ENCODE data around the gene CYP24A1.
A peak's percentile ranks its signal among the peaks of the same experiment; 100 is the strongest.
"Not testable (repeated sequence)": the region's sequence is repeated elsewhere in the genome, so short reads cannot be mapped to it uniquely, and the experiment has no call there.

CYP24A1 gene

DNA sequence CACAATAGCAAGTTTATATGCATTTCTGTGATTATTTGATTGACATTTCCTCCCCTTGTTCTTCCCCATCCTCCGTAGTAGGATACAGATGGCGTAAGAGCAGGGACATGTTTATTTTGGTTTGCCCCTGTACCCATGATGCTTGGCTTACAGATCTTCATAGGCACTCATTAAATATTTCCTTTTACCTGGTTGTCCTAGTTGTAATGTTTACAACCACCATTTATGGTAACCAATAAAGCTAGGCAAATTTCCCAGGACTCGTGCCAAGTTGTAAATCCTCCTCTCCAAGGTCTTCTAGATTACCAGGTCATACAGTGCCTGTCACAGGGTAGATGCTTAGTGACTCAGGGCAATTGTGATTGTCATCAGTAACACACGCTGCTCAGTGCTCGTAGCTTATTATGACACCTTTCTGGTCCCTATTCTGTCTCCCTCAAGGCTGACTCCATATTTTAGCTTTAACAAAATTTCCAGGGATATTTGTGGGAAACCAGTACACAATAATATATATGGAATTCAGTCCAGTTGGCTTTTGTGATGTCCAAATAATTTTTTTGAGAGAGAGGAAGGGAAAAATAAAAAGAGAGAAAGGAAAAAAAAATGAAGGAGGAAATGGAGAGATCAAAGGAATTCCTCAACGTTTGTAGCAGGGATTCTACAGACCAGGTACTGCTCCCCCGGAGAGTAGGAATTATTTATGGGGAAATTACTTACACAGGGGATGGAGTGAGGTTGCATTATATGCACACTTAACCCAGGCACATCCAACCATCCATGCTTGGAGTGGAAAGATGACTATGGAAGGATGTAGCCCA lies 24.6 kb downstream of the CYP24A1 start:
- no peak for DNase-seq
- intact Hi-C loops (cut with DNase I): no loop called here

DNA sequence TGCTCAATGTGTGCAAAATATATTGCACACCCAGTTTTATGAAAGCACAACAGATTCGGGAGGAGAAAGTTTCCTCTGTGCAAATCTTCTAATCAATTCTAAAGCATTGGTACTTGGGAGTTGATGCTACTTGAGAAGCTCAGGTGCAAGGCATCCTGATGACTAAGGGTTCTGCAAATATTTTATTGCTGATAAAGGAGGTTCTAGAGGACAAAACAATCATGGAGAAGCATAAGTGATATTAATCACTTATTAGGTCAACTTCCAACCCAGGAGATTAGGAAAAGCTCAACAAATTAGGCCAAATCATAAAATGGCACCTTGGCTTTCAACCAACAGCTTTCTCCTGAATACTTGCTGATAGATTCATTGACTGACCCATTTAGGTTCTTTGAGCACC lies 27.1 kb downstream of the CYP24A1 start:
- intact Hi-C loops (cut with DNase I): no loop called here
- no peak for DNase-seq

DNA sequence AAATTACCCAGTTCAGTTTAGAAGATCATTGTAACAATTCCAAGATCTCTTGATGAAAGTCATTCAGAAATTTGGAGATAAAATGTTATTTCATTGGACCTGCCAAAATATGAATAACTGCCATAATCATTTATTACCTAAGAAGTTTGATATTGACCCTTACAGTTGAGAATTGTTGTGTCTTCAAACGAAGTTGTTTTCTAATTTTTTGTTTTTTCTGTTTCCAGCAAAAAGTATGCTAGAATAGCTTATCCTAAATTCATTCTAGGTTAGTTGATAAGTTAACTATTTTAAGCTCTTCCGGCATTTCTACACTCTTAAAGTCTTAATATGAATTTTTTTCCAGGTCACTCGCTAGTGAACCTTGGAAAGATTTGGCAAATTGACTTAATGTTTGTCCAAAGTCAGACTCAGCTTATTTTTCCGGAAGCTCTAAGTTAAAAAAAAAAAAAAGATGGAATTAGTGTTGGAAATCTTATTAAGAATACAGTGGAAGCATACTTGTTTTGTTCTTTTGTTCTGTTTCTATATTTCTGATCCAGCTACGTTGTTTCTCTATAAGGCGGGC lies 28.9 kb downstream of the CYP24A1 start:
- intact Hi-C loops (cut with DNase I): no loop called here
- DNase-seq: no peak

DNA sequence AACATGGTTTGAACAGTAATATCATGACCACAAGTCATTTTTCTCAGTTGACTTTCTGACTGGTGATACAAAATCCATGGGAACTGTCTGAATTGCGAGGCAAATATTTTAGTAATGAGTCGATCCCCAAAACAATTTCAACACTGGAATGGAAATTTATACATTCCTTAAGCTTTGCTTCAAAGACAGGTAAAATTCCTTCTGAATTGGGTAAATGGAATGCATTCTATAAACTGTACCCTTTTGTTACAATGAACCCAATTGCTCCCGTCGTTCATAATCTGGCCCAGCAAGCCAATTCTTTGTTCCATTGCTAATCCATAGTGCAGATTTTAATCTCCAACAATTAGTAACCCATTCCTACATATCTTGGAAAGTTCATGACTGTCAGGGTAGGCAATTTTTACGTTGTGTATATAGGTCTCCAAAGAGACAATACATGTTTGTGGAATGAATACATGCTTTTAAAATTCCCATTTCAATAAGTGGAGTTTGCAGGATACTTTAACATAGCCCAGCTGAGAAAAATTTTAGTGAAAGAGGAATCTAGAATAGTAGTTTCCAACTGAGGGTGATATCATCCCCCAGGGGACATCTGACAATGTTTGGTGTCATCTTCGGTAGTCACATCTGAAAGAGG lies 32.7 kb downstream of the CYP24A1 start:
- intact Hi-C loops (cut with DNase I): no loop called here
- DNase-seq: no peak

DNA sequence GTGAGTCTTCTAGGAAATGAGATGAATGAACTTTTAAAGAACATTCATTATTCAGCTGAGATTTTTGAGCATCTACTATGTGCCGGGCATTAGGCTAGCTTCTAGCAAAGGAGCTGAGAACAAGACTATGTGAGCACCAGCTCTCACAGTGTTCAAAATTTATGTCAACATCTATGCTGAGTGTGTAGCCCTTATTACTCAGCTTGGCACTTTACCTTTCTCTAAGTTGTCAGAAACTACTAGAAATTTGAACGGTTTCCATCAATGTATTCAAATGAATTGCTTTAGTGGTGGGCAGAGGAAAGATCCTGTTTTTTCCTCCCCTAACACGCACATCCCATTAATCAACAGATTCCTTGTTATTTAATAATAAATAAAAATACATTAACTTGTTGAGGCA lies 33.3 kb downstream of the CYP24A1 start:
- DNase-seq: no peak
- intact Hi-C loops (cut with DNase I): no loop called here

DNA sequence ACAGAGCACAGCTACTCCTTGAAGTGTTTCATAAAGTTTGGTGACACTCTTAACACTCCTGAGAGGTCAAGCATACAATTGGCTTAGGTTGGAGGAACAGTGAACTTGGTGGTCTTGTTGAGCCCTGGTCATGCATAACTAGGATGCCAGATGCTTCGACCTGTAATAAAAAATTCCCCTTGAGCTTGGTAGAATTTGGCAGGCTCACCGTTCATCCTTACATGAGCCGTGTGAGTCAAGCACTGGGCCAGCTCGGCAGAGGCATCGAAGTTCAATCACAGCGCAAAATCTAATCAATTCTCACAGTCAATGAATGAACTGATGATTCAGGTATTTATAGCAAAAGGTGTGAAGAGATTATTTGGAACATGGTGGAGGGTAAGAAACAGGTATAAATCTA lies 33.7 kb downstream of the CYP24A1 start:
- intact Hi-C loops (cut with DNase I): no loop called here
- DNase-seq: no peak

DNA sequence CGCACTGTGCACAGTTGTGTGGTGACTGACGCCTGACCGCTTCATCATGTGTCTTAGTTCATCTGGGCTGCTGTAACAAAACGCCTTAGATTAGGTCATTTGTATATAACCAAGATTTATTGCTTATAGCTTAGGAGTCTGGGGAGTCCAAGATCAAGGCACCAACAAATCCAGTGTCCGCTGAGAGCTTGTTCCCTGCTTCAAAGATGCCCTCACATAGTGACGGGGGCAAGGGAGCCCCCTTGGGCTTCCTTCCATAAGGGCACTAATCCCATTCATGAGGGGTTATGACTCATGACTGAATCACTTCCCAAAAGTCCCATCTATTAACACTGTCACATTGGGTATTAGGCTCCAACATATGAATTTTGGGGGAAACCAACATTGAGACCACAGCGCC lies 34.6 kb downstream of the CYP24A1 start:
- DNase-seq: no peak
- intact Hi-C loops (cut with DNase I): no loop called here

DNA sequence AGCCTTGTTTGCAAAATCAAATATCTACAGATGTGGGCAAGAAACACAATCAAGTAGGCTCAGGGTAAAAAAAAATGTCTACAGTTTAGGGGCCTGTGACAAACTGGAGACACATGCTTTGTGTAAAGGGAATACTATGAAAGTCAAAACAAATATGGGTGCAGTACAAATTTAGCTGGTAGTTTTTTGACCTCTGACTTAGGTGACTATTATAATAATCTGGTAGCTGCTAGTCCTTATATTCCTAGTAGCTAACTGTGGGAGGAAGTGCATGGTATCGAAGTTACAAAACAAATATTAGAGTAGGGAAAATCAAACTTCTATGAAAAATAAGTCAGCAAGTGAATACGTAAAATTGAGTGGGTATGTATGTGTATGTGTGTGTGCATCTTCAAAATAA lies 35.4 kb downstream of the CYP24A1 start:
- intact Hi-C loops (cut with DNase I): no loop called here
- no peak for DNase-seq

DNA sequence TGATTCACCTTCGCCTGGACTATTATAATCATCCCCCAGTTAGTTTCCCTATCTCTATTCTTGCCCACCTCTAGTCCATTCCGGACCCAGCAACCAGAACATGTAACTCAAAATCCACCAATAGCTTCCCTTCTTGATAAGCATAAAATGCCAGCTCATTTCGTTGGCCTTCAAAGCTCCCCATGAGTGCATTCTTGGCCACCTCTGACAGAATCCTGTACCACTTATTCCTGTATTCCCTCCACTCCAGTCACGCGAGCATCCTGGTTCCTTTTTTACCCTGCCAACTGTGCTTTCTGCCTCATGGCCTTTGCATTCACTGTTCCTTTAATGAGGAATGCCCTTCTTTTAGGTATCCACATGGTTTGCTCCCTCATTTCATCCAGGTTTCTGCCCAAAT lies 36.7 kb downstream of the CYP24A1 start:
- no peak for DNase-seq
- intact Hi-C loops (cut with DNase I): no loop called here

DNA sequence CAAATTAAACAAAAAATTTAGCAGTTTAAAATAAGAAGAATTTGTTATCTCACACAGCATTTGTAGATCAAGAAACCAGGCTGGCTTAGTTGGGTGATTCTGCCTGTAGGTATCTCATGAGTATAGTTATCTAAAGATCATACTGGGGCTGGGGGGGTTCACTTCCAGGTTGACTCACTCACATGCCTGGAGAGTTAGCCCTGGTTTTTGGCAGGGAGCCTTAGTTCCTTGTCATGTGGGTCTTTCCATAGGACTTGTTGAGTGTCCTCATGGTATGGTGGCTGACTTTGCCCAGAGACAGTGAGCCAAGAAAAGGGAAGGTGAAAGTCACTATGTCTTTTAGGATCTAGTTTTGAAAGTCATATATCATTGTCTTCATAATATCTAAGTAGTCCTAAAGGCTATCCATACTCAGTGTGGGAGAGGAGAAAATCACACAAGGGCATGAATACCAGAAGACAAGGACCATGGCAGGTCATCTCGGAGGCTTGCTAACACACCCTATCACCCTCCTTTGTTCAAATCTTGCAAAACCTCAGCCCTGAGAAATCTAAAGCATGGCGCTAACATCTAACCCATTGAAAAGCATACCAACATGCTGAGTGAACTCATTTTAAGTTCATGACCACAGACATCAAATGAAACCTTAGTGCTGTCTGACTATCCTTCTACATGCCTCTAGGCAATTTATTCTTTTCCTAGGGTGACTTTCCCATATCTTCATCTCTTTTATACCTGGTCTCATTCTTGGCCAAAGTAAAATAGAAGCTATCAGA lies 39.2 kb downstream of the CYP24A1 start:
- intact Hi-C loops (cut with DNase I): no loop called here
- no peak for DNase-seq

DNA sequence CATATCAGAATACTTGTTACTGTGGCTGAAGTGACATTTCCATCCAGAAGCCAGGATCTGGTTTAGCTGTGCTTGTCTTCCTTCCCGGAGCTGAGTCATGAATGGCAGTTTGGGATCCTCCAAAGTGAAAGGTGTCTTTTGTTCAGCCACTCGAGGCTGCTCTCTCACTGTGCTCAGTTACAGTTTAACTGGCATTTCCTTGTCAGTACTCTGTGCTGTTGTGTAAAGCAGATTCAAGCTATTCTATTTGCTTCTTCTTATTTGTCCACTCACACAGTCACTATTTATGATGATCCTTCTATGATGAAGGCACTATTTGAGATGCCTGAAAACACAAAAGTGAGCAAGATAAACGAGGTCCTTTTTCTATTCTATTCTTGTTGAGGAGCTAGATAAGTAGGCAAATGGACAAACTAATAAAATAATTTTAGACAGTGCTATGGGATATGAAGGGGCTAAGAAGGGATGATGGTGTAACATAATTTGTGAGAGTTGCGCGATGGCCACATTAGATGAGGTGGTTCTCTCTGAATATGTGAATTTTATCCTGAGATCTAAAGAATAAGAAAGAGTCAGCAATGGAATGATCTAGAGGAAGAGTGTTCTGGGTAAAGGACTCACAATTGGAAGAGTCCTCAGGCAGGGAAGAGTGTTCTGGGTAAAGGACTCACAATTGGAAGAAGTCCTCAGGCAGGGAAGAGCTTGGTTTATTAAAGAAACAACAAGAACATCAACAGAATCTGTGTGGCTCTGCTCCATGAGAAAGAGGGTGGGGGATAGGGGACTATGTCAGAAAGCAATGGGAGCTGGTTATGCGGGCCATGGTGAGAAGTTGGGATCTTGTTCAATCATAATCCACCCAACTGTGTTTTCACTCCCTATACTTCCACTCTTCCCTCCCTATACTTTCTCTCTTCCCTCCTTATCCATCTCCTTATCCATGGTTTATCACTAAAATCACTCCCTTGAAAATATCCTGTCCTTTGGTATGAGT lies 40.1 kb downstream of the CYP24A1 start:
- intact Hi-C loops (cut with DNase I): no loop called here

DNA sequence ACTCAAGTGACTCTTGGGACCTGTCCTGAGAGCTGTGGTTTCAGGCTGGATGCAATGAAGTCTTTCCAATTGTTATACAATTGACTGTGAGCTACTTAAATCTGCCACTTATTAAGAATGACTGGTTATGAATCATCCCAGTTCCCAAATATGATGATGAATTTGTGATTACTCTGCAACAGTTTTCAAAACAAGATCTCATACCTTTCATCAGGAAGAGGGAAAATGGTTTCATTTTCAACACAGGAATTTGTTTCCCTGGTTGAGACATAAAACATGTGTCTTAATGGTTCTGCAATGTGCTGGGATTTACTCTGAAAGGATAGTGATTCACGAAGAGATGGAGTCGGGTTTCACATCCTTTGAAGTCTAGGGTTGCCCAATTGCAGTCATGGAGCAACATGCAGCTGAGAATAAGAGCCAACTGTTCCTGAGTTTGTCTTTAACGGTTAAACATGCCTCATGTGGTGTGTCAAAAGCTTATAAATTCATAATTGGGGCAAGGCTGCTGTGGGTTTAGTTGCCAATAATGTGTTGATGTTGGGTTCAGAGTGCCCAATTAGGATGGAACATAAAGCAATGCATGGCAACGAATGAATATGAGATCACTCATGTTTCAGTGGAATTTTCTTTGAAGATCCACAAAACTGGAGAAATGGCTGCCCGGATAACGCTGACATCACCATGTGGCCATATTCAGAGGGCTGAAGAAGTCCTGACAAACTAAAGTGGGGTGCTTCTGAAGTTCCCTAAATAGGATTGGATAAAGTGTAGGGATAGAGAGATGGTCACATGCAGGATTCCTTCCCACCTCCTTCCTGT lies 41.0 kb downstream of the CYP24A1 start:
- intact Hi-C loops (cut with DNase I): no loop called here
- DNase-seq: no peak

More for the DNA sequence above, 40.1 kb downstream of the CYP24A1 start:
- peak in 13 of 42 donors; percentile 2 to 57 (median 18) for DNase-seq

DNA sequence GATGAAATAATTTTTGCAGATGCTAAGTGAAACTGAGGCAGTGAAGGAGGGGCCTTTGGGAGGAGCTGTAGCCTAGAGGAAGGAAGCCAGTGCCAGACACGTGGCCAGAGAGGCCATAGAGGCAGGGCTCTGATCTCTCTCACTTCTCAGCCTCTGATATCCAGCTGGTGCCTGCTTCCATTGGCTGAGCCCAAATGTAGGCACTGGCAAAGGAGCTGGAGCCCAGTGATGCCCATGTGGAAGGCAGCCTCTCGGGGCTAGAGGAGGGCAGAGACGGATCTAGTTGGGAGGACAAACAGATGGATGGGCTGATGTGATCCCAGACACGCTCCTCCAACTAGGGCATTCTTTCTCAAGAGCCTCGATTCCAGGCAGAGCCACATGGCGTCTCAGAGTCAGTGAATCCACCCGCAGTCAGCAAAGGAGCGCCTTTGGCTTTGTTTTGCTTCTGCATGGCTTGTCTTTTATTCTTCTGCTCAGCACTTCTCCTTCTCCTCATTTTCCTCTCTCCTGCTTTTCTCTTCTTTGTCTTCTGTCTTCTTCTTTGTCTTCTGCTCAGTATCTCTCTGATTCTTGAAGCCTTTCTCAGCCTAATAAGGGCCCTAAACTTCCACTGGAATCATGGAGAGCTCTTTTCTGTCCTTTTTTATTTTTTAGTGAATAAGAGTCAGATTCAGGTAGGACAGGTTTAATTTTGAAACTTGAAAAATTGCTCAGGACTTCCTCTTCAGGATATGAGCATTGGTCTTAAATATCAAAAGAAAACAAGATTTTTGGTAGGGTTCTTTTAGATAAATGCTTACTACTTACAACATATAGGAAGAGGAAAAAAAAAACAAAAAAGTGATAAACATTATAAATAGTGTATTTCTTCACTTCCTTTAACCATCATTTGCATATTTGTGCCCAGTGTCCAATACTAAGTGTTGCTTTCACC lies 41.8 kb downstream of the CYP24A1 start:
- no peak for DNase-seq
- intact Hi-C loops (cut with DNase I): no loop called here

DNA sequence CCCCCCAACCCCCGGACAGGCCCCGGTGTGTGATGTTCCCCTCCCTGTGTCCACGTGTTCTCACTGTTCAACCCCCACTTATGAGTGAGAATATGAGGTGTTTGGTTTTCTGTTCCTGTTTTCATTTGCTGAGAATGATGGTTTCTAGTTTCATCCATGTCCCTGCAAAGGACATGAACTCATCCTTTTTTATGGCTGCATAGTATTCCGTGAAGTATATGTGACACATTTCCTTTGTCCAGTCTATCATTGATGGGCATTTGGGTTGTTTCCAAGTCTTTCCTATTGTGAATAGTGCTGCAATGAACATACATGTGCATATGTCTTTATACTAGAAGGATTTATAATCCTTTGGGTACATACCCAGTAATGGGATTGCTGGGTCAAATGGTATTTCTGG lies 42.7 kb downstream of the CYP24A1 start:
- intact Hi-C loops (cut with DNase I): not testable (repeated sequence)

DNA sequence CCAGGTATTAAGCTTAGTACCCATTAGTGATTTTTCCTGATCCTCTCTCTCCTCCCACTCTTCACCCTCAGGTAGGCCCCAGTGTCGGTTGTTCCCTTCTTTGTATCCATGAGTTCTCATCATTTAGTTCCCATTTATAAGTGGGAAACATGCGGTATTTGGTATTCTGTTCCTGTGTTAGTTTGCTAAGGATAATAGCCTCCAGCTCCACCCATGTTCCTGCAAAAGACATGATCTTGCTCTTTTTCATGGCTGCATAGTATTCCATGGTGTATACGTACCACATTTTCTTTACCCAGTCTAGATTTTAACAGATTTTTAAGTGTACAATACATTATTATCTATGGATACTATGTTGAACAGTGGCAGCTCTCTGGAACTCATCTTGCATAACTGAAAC lies 44.4 kb downstream of the CYP24A1 start:
- DNase-seq: no peak
- intact Hi-C loops (cut with DNase I): no loop called here

More for the DNA sequence above, 42.7 kb downstream of the CYP24A1 start:
- not testable (repeated sequence) for DNase-seq

DNA sequence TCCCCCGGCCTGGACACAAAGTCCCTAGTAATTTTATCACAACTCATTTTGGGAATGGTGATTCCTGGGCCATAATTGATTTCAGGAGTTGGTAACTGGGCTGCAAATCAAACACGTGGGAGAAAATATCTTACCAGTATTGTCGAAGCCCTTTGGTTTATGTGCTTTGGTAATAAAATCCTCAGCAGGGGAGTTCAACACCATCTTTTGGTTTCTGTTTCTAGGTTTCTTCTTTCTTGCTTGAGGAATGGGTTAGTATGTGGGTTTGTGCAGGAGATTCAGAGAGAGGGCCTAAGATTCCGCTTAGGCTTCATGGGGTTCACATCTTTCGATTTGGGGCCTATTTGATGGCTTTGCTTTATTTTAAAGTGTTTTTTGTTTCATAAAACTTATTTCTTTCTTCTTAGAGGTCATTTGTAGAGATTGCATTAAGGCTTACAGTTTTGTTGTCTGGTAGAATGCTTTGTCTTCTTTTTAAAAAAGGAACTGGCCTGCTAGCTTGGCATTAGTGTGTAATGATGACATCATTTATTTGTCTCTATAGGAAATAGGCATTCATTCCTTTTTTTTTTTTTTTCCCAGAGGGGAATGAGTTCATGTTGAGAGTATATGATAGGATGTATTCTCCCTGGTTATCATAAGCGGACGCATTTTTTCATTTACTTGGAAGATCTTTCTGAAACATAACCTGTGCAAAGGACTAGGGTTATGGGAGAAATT lies 45.8 kb downstream of the CYP24A1 start:
- intact Hi-C loops (cut with DNase I): no loop called here
- DNase-seq: no peak

Data from head of caudate nucleus (tissue), 42 donors.